ENCODE measurements around the gene ERBB2.
A peak's percentile ranks its signal among the peaks of the same experiment; 100 is the strongest.

The ERBB2 gene

DNA sequence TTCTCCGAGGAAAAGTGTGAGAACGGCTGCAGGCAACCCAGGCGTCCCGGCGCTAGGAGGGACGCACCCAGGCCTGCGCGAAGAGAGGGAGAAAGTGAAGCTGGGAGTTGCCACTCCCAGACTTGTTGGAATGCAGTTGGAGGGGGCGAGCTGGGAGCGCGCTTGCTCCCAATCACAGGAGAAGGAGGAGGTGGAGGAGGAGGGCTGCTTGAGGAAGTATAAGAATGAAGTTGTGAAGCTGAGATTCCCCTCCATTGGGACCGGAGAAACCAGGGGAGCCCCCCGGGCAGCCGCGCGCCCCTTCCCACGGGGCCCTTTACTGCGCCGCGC lies at the start of gene ERBB2:
ERBB2 (plus strand) TSS at position 247 of the 330 bp plus-strand sequence. CDS start 175 bp downstream, outside the sequence.
- no peak for DNase-seq

DNA sequence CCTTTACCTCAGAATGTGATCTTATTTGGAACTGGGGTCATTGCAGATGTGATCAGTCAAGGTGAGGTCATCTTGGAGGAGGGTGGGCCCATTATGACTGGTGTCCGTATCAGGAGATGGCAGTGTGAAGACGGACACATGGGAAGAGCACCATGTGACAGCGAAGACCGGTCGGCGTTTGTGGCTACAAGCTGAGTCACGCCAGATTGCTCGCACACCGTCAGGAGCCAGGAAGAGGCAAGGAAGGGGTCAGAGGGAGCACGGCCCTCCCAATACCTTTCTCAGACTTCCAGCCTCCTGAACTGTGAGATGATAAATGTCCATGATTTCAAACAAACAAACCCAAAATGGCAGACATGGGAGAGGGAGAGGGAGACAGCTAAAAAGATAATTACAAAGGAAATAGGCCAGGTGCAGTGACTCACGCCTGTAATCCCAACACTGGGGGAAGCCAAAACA lies 49.7 kb upstream of the ERBB2 start:
- no peak for DNase-seq

DNA sequence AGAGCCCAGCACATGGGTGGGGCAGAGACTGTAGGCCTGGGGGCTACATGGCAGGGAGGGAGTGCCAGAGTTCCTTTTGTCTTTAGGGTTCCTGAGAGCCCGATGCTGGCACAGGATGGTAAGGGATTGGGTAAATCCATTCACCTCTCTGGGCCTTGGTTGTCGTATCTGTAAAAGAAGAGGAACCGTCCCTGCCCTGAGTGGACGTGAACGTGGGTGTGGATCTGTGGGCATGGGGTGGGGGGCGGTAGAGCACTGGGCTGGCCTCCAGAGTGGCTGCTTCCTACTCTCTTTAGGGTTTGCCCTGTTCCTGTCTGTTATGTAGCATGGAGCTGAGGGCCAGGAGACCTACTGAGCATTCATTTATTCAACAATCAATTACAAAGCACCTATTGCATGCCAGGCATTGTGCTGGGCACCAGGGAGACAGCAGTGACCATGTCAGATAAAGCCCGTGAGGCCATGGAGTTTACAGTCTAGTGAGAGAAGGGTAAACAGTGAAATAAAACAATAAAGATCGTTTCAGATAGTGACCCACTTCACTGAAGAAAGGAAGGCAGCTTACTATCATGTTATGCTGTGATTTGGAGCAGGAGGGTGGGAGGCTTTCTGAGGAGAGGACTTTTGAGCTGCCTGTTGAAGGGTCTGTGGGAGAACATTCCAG lies 47.8 kb upstream of the ERBB2 start:
- no peak for DNase-seq

DNA sequence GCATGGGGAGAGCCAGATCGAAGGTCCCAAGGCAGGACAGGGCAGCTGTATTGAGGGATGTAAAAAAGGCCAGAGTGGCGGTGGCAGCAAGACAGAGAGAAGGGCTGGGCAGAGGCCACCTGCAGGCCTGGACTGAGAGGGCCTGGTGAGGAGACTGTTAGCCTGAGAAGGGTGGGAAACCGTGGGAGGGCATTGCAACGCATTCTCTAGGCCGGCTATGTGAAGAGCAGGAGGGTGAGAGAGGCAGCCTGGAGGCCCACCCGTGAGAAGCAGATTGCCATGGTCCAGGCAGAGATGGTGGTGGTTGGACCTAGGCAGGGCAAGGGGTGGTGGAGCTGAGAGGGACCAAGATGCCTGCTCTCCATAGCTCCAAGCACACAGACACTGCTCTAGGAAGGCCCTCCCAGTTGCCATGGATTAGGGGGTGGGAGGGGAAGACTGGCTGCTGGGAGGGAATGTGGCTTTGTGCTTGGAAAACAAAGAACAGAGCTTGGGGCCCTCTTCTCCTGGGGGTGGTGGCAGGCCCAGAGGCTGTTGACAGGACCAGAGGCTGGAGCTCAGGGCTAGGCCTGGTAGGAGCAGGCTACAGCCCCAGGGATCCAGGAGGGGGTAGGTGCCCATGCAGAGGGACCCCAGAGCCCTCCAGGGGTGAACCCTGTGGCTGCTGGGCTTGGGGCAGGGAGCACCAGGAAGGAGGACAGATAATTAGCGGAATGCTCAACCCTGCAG lies 47.1 kb upstream of the ERBB2 start:
- no peak for DNase-seq

DNA sequence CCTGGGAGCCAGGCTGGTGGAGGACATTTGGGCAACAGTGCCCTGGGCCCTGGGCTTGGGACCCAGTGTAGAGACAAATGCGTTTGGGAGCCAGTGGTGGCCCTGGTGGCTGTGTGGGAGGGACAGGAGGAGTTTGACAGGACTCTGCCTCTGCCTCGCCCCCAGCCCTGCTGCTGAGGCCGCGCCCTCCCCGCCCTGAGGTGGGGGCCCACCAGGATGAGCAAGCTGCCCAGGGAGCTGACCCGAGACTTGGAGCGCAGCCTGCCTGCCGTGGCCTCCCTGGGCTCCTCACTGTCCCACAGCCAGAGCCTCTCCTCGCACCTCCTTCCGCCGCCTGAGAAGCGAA lies 46.6 kb upstream of the ERBB2 start:
- DNase-seq = no peak

DNA sequence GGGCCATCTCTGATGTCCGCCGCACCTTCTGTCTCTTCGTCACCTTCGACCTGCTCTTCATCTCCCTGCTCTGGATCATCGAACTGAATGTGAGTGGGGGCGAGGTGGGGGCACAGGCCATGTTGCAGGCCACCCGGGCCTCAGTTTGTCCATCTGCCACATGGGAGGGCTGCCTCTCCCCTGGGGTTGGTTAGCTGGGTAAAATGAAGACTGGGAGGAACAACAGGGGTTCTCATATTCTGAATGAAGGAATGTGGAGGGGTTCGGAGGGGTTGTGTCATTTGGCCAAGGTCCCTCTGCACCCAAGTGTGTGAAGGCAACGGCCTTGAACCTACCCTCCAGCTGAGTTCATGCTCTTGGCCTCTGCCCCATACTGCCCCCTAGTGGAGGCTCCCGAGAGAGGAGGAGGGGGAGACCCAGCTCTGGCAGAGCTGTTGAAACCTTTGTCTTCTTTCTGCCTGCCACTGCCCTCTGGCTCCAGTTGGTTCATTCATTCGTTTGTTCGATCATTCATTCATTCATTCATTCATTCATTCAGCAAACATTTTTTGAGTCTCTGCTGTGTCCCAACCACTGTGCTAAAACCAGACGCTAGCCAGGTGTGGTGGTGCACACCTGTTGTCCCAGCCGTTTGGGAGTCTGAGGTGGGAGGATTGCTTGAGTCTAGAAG lies 46.1 kb upstream of the ERBB2 start:
- peak; percentile 20 to 39 for DNase-seq

DNA sequence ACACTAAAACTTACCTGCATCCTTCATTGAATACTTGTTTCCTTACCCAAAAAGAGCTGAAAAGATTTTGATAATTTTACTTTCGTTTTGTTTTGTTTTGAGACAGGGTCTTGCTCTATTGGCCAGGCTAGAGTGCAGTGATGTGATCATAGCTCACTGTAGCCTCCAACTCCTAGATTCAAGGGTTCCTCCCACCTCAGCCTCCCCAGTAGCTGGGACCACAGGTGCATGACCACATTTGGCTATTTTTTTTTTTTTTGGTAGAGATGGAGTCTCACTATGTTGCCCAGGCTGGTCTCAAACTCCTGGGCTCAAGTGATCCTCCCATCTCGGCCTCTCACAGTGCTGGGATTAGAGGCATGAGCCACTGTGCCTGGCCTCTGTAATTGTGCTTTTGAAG lies 44.8 kb upstream of the ERBB2 start:
- no peak for DNase-seq

DNA sequence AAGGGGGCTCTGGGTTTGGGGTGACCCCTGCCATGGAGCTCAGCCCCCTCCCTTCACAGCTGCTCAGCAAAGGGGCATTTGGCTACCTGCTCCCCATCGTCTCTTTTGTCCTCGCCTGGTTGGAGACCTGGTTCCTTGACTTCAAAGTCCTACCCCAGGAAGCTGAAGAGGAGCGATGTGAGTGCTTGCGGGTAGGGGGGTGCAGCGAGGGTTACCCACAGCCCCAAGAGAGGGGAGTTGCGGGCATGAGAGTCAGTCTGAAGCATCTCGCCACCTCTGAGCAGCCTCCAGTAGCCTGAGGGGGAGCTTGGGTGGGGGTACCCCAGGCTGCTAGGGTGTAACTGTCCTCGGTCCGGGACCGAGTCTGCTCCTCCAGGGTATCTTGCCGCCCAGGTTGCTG lies 41.5 kb upstream of the ERBB2 start:
- no peak for DNase-seq

DNA sequence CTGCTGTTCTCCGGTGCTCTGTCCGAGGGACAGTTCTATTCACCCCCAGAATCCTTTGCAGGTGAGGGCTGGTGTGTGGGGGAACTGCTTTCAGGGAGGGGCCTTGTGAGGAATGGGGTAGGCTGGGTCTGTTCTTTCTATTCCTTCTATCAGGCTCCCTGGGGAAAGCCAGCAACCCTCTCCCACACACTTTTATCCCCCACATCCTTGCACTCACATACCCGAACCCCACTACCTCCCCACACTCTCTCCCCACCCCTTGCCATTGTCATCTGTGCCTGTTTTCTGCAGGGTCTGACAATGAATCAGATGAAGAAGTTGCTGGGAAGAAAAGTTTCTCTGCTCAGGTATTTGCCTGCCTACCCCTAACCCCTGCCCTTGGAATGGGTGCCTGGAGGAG lies 41.1 kb upstream of the ERBB2 start:
- no peak for DNase-seq

DNA sequence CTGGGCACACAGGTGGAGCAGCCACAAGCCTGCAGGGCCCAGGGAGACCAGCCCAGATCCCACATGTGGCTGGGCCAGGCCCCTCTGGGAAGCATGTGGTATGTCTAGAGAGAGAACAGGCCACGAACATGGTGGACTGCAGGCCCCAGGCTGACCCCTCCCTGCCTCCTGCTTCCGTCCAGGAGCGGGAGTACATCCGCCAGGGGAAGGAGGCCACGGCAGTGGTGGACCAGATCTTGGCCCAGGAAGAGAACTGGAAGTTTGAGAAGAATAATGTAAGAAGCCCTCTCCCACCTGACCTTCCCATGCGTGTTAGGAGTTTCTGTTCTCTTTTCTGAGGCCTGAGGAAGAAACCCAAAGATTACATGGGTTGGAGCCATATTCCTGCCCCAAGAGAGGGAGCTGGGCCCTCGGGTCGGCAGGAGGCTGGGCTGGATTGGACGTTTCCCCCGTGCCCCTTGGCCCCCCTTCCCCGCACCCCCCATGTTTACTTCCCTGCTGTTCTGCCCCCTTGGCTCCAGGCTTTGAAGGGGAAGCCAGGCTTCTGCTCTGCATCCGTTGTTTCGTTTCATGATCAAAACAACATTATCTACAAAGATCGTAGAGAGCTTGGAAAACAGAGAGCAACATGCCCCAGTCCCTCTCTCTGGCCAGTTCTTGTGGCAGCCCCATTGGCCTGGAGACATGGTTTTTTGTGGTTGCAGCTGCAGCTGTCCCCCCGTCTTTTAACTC lies 40.4 kb upstream of the ERBB2 start:
- DNase-seq = no peak

DNA sequence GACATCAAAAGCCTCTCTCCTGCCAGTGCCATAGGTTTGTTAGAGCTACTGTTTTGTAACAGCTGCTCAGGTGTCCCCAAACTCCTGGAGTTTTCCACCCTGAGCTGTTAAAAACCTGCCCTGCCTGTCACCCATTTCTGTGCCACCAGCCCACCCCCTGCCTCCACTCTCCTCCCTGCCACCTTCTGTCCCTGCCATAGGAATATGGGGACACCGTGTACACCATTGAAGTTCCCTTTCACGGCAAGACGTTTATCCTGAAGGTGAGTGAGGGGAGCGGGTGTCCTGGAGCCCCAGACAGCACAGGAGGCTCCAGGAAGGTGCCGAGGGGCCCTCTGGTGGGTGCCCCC lies 39.9 kb upstream of the ERBB2 start:
- DNase-seq = no peak

DNA sequence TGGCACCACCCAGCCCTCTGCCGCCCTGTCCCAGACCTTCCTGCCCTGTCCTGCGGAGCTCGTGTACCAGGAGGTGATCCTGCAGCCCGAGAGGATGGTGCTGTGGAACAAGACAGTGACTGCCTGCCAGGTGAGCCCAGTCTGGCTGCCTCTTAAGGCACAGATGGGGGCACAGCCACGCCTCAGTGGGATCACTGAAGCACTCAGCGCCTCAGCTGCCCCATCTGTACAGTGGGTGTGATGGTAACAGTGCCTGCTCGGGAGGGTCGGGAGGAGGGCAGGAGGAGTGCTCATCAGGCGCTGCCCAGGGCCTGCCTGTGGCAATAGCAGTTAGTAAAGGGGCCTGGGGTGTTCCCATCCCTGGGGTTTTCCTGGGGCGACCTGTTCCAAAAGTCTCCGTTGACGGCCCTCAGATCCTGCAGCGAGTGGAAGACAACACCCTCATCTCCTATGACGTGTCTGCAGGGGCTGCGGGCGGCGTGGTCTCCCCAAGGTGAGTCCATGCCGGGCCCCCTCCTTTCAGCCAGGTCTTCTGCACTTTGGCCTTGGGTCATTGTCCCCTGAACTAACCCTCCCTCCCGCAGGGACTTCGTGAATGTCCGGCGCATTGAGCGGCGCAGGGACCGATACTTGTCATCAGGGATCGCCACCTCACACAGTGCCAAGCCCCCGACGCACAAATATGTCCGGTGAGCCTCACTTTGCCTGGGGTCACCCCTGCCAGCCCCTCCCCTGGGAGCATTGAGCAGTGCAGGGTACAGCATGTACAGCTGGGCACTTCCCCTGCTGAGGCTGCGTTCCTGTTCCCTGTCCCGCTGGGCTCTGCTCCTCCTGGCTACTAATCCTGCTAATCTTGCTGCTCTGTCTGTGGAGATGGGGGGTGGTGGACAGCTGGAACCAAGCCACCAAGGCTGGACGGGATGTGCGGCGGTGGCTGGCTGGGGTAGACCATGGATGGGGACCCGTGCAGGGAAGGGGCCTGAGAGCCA lies 39.2 kb upstream of the ERBB2 start:
- peak; percentile 53 to 76 for DNase-seq

DNA sequence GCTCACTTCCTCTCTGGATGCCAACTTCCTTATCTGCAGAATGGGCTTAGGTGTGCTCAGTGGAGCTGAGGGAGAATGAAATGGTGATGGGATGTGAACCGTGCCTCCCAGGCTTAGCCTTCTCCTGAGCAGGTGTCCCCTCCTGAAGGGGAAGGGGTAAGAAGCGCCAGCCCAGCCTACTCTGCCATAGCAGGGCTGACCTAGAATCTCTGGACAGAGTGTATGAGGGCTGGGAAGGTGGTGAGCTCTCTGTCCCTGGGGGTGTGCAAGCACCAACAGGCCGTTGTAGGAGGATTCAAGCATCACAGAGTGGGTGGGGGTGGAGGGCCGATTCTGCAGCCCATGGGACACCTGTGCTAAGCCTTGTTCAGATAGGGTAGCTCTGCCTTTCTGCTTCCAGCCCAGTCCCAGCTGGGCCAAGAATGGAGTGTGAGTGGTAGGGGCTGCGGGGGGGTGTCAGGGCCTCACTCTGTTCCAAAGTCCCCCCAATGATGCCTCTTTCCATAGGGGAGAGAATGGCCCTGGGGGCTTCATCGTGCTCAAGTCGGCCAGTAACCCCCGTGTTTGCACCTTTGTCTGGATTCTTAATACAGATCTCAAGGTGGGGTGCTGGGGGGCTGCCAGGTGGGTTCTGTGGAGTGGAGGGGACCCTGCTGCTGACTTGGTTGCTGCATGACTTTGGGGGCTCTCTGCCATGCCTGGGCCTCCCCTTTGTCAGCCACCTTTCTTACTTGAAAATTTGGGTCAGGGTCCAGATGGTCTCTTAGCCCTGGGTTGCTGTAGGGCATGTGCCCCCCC lies 37.9 kb upstream of the ERBB2 start:
- DNase-seq = no peak

DNA sequence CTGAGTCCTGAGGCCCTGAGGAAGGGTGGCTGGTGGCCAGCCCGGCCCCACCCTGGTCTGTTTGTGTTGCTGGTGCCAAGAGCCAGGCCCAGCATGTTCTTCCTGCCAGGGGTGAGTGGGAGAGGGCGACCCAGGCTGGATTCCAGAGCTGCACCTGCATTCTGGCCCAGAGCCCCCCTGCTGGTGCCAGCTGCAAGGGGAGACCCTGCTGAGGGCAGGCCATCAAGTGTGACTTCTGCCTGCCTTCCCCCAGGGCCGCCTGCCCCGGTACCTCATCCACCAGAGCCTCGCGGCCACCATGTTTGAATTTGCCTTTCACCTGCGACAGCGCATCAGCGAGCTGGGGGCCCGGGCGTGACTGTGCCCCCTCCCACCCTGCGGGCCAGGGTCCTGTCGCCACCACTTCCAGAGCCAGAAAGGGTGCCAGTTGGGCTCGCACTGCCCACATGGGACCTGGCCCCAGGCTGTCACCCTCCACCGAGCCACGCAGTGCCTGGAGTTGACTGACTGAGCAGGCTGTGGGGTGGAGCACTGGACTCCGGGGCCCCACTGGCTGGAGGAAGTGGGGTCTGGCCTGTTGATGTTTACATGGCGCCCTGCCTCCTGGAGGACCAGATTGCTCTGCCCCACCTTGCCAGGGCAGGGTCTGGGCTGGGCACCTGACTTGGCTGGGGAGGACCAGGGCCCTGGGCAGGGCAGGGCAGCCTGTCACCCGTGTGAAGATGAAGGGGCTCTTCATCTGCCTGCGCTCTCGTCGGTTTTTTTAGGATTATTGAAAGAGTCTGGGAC lies 37.1 kb upstream of the ERBB2 start:
- no peak for DNase-seq

DNA sequence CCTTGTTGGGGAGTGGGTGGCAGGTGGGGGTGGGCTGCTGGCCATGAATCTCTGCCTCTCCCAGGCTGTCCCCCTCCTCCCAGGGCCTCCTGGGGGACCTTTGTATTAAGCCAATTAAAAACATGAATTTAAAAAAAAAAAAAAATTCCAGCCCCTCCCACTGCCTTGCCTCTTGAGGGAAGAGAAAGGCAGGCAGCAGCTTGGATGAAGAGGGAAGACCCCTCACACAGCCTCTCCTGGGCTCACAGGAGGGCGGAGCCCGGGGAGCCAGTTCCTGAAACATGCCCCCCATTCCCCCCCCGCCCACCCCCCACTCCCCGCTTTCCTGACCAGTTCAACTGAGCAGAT lies 36.5 kb upstream of the ERBB2 start:
- no peak for DNase-seq

DNA sequence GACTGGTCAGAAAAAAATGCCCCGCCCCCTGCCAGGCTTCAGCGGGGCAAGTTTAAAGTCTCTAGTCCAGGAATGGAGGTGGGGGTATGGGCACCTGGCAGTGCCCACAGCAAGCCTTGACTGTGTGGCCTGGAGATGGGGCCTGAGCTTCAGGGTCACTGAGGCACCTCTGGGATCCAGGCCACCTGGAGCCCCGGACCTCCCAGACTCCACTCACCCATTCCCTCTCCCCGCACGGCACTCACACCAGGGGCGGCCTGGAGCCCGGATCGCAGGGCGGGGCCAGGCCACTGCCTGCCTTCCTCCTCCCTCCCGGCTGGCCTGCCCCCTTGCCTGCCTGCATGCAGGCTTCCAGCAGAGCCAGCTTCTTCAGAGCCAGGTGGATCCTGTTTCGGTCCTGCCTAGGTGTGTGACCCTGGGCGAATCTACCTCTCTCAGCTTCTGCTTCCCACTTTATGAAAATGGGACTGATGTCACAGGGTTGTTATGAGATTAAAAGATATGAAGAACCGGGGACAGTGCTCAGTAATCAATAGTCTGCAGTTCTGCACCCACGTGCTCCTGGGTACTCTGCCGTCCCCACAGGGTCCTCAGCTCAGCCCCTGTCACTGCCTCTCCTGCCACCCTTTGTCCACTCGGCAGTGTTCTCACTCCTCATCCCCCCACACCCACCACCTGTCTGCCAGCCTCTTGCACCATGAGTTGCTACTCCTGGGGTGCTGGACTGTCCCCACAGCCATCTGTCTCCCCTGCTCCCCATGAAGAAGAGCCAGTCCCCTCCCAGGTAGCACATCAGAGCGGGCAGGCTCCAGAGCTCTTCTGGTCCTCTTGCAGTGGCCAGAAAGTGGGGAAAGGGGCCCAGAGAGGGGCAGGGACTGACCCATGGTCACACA lies 35.9 kb upstream of the ERBB2 start:
- DNase-seq = no peak

DNA sequence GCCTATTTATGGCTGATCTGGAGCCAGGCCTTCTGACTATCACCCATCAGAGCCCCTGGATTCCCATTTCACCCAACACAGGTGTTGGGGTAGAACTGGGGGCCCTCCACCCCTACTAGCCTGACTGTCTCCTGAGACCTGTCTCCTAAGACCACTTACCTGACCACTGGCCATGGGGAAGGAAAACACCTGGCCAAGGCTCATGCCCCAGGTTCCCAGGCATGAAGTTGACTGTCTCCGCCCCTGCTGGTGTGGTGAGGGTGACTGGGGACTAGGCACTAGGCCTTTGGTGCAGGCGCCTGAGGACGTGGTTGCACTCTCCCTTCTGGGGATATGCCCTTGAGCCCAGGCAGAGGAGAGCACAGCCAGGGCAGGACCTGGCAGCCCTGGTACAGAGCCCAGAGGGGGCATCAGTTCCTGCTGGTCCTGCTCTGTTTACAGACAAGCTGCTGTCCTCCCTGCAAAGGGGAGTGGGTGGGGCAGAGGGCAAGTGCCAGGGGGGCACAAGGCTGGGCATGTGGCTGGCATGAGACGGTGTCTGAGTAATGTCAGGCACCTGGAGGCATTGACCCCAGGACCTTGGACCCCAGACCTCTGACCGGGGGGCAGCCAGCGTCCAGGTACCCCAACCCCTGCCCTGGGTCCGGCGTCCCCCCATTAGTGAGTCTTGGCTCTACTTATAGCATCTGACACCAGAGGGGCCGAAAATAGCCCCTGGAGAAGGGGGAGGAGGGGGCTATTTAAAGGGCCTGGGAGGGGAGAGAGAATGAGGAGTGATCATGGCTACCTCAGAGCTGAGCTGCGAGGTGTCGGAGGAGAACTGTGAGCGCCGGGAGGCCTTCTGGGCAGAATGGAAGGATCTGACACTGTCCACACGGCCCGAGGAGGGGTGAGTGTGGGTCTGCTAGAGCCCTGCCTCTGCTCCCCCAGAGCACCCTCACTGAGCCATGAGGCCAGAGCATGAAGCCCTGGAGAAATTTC lies 35.0 kb upstream of the ERBB2 start, which contains the start of gene TCAP:
TCAP (plus strand) TSS at position 769 of the 981 bp plus-strand sequence; CDS start at position 780, 11 bp downstream.
- no peak for DNase-seq

DNA sequence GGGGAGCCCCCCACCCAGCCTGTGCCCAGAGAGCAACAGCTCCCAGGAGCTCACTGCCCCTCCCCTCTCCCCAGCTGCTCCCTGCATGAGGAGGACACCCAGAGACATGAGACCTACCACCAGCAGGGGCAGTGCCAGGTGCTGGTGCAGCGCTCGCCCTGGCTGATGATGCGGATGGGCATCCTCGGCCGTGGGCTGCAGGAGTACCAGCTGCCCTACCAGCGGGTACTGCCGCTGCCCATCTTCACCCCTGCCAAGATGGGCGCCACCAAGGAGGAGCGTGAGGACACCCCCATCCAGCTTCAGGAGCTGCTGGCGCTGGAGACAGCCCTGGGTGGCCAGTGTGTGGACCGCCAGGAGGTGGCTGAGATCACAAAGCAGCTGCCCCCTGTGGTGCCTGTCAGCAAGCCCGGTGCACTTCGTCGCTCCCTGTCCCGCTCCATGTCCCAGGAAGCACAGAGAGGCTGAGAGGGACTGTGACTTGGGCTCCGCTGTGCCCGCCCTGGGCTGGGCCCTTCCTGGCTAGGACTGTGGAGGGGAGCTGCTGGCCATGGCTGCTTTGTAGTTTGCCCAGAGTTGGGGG lies 34.1 kb upstream of the ERBB2 start:
- DNase-seq = peak; percentile 70 to 83

Data from NCI-H524 (cell line).